ENCODE measurements around the gene NUP153. TPM values are rescaled to one million over a fixed set of nuclear protein-coding genes. Genes with fewer than 3 reads are reported as not detected.

The NUP153 gene
- total RNA-seq, 4 donors from 2014 or later, result 30.0 to 33.5 (median 33.0) TPM

DNA sequence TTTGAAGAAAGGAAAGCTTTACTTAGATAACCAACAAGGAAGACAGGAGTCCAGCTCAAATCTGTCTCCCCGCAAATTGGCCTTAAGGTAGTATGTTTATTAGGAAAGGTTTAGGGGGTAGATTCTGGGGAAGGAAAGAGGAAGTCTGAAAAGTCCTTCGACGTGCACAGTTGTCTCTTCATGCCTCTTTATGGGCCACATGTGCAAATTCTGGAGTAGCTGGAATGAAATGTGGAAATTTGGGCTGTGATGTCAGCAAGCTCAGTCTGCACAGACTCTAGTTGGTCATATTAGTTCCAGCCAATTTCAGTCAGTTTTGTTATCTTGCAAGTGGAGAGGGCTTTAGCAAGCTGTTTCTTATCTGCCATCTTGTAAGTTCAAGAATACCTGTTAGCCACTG, 50.1 kb downstream of the NUP153 start:
- Histone ChIP-seq H3K4me1 (no peaks in the 10 kb centered on the region), H3K4me3 (no peak overlapping the region), H3K27ac (no peak overlapping the region), H3K27me3 (no peaks in the 10 kb centered on the region), H3K36me3 (peaks cover 0 to 69% (median 7%) of the 10 kb centered on the region in 3 donors), H3K9me3 (no peaks in the 10 kb centered on the region)
- DNase-seq (ENCODE audit: low spot score in 2 of 2), result no peak
- TF ChIP-seq CTCF (IDR thresholded peaks at IDR 0.05) (no peak), POLR2A (IDR thresholded peaks at IDR 0.05) (no peak), EP300 (IDR thresholded peaks at IDR 0.05) (no peak)
- 59 to 89% methylated on average over 2 to 3 of the region's 3 CpGs for WGBS, 2 donors

GRCh38 chr6:17656092-17656491, 50.6 kb downstream of the NUP153 start:
- Histone ChIP-seq H3K27ac (no peak overlapping the region), H3K36me3 (peaks cover 0 to 69% (median 4%) of the 10 kb centered on the region in 3 donors), H3K4me1 (no peaks in the 10 kb centered on the region), H3K9me3 (no peaks in the 10 kb centered on the region), H3K4me3 (no peak overlapping the region), H3K27me3 (no peaks in the 10 kb centered on the region)
- no peak for DNase-seq (ENCODE audit: low spot score in 2 of 2)
- WGBS, 2 donors, result 100% methylated on average over 1 of the region's 1 CpG
- TF ChIP-seq EP300 (IDR thresholded peaks at IDR 0.05), result no peak
- TF ChIP-seq POLR2A (IDR thresholded peaks at IDR 0.05), result no peak
- TF ChIP-seq CTCF (IDR thresholded peaks at IDR 0.05), result no peak

DNA sequence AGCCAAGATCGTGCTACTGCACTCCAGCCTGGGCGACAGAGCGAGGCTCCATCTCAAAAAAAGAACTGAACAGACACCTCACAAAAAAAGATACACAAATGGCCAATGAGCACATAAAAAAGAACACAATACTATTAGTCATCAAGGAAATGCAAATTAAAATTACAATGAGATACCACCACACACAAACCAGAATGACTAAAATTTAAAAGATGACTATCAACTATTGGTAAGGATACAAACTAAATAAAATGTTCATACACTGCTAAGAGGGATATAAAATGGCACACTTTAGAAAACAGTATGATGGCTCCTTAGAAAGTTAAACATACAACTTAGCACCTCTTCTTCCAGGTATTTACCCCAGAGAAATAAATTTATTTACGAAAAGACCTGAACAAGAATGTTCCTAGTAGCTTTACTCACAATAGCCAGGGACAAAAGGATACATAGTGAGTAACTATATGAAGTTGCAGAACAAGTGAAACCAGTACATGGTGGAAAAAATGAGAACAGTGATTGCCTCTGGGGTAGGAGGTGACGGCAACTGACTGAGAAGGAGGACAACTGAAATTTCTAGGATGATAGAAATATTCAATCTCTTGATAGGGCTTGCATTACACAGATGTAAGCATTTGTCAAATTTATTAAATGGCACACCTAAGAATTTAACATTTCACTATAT, 53.4 kb downstream of the NUP153 start:
- H3K36me3 ChIP-seq, result peaks cover 0 to 56% (median 1%) of the 10 kb centered on the region in 3 donors
- no peak overlapping the region for H3K4me3 ChIP-seq
- no peaks in the 10 kb centered on the region for H3K27me3 ChIP-seq
- H3K9me3 ChIP-seq, result no peaks in the 10 kb centered on the region
- WGBS, 2 donors, result 78% methylated on average over 5 of the region's 5 CpGs
- H3K4me1 ChIP-seq, result peaks cover 0 to 7% (median 0%) of the 10 kb centered on the region in 4 donors
- no peak for DNase-seq (ENCODE audit: low spot score in 2 of 2)
- no peak overlapping the region for H3K27ac ChIP-seq
- TF ChIP-seq EP300 (IDR thresholded peaks at IDR 0.05) (no peak), CTCF (IDR thresholded peaks at IDR 0.05) (no peak), POLR2A (IDR thresholded peaks at IDR 0.05) (no peak)

- TF ChIP-seq POLR2A (IDR thresholded peaks at IDR 0.05) (no peak), EP300 (IDR thresholded peaks at IDR 0.05) (no peak), CTCF (IDR thresholded peaks at IDR 0.05) (no peak)
- Histone ChIP-seq H3K36me3 (peaks cover 3 to 71% (median 7%) of the 10 kb centered on the region in 3 donors), H3K4me3 (no peak overlapping the region), H3K9me3 (no peaks in the 10 kb centered on the region), H3K4me1 (peaks cover 0 to 7% (median 0%) of the 10 kb centered on the region in 4 donors), H3K27me3 (no peaks in the 10 kb centered on the region), H3K27ac (no peak overlapping the region)
- WGBS, 2 donors, result 80 to 82% methylated on average over 3 of the region's 3 CpGs
- no peak for DNase-seq (ENCODE audit: low spot score in 2 of 2)
These were observed 55.9 kb downstream of the NUP153 start for GRCh38 chr6:17650656-17651309.

DNA sequence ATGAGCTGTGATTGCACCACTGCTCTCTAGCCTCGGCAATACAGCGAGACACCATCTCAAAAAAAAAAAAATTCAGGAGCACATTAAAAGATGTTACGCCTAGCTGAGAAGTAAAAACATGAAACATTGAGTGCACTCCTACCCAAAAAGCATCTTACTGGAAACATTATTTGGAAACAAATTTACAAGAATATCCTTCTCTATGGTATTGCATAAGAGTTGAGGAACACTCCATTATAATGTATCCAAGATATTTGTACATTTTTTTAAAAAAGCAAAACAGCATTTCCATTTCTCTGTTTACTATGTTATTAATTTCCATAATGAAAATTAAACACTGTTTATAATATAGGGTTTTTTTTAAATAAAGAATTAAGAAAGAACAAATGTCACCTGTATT, 58.0 kb downstream of the NUP153 start:
- H3K27ac ChIP-seq, result no peak overlapping the region
- no peak for DNase-seq (ENCODE audit: low spot score in 2 of 2)

More for the DNA sequence above, 58.0 kb downstream of the NUP153 start:
- TF ChIP-seq EP300 (IDR thresholded peaks at IDR 0.05) (no peak), POLR2A (IDR thresholded peaks at IDR 0.05) (no peak), CTCF (IDR thresholded peaks at IDR 0.05) (no peak)
- H3K4me3 ChIP-seq, result no peak overlapping the region
- no peaks in the 10 kb centered on the region for H3K27me3 ChIP-seq
- 91% methylated on average over 3 of the region's 3 CpGs for WGBS, 2 donors
- no peaks in the 10 kb centered on the region for H3K9me3 ChIP-seq
- H3K36me3 ChIP-seq, result peaks cover 3 to 77% (median 7%) of the 10 kb centered on the region in 3 donors
- H3K4me1 ChIP-seq, result peaks cover 0 to 7% (median 0%) of the 10 kb centered on the region in 4 donors

Data from tibial nerve (tissue), 4 donors.